Activated CD4-positive, CD25-positive, alpha-beta regulatory T cell treated with anti-CD3 and anti-CD28 coated beads, Interleukin-2, amount 50 U/mL, for 16 hours (primary cell): Measurements from ENCODE around the gene CLPTM1L.
"Not testable (repeated sequence)": the region's sequence is repeated elsewhere in the genome, so short reads cannot be mapped to it uniquely, and the experiment has no call there.

Source experiments
- DNase-seq: peaks from one replicate; pipeline ENCODE4 v3.0.0-alpha.2; 2020; ENCODE audit warnings: low read depth, low spot score

CLPTM1L gene

DNA sequence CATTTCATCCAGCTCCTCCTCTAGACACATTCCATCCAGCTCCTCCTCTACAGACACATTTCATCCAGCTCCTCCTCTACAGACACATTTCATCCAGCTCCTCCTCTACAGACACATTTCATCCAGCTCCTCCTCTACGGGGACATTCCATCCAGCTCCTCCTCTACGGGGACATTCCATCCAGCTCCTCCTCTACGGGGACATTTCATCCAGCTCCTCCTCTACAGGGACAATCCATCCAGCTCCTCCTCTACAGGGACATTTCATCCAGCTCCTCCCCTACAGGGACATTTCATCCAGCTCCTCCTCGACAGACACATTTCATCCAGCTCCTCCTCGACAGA lies 18.4 kb downstream of the CLPTM1L start:
- DNase-seq = not testable (repeated sequence)

DNA sequence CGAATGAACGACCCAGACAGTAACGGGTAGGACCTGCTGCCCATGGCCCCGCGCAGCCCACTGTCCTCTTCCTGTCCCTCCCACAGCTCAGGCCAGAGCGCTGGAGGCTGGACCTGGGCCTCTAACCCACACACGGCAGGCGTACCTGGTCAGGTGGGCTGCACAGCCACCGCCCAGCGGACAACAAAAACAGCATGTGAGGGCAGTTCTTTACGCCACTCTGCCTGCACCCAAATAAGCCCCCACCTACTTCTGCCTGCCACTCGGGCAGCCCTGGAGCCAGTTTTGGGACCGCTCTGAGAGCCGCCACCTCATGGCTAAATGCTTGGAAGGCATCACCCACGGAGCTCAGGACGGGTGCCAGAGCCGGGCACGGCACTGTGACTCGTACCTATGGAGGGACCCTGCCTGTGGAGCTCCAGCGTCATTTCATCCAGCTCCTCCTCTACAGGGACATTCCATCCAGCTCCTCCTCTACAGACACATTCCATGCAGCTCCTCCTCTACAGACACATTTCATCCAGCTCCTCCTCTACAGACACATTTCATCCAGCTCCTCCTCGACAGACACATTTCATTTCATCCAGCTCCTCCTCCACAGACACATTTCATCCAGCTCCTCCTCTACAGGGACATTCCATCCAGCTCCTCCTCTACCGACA lies 18.9 kb downstream of the CLPTM1L start:
- no peak for DNase-seq

DNA sequence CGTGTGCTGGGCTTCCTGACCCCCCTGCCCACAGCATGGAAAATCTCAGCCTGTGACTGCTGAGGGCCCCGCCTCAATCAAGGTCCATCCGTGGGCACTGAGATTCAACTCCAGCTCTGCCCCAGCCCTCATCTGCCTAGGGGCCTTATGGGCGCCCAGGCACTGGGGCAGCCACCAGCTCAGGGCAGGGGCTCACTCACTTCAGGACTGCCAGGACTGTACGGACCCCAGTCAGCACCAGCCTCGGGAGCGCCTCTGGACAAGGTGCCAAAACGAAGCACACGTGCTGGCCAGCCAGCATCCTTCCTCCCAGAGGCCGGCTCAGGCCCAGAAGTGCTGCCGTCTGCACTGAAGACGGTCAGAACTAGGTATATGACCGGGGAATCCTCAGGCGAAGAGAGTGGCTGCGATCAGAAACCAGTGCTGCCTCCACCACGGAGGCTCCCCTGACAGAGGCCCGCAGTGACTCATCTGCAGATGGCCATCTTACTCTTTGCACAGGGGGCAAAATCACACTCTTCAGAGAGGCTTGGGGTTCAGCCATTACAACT lies 19.6 kb downstream of the CLPTM1L start:
- no peak for DNase-seq

GRCh38 chr5:1324719-1325190 lies 20.1 kb downstream of the CLPTM1L start:
- no peak for DNase-seq

DNA sequence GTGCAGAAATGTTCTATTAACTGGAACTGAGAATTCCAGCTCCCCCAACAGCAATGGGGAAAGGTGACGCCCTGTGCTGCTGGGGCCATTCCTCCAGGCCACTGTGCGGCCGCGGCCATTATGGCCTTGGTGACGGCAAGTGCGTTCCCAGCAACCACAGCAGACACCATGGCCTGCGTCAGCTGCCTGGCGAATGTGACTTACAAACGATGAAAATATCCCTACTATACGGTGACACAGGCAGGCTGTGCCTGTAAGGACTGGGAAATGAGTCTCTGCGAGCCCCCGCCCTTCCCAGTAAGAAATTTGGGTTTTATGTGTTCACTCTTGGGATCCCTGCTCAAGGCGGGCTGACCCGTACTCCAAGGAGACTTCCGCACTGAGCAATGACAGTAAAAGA lies 20.6 kb downstream of the CLPTM1L start:
- no peak for DNase-seq

DNA sequence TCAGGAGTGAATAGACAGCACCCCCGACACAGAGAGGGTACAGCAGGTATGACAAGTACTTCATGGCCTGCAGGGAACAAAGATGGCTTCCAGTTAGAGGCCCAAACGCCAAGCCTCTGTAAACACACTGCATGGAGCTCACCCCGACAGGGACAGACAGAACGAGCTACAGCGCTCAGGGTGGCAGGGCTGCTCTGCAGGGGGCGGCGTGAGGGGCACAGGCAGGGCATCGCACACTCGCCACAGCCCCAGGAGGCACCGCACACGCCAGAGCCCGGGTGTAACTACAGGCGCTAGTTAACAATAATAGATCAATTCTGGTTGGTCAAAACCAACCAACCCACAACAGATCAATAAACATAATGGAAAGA lies 21.1 kb downstream of the CLPTM1L start:
- DNase-seq = no peak

DNA sequence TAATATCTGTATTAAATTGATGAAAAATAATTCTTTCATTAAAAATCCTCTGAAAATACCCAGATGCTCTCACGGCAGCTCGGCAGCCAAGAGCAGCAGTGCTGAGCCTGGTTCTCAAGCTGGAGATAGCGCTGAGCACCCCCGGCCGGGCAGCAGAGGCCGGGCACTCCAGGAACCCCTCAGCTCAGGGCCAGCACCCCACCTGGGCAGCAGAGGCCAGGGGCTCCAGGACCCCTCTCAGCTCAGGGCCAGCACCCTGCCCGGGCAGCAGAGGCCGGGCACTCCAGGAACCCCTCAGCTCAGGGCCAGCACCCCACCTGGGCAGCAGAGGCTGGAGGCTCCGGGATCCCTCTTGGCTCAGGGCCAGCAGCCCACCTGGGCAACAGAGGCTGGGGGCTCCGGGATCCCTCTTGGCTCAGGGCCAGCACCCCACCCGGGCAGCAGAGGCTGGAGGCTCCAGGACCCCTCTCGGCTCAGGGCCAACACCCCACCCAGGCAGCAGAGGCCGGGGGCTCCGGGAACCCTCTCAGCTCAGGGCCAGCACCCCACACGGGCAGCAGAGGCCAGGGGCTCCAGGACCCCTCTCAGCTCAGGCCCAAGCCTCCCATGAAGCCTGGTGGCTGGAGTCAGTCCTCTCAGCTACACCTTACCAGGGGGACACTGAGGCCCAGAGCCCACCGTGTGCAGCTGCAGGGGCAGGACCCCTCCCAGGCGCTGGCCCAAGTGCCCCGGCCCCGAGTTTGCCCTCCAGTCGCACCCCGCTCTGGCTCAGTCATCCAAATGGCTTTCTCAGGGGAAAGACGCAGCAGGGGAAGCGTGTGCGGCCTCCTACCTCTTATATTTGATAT lies 21.7 kb downstream of the CLPTM1L start:
- DNase-seq = no peak

DNA sequence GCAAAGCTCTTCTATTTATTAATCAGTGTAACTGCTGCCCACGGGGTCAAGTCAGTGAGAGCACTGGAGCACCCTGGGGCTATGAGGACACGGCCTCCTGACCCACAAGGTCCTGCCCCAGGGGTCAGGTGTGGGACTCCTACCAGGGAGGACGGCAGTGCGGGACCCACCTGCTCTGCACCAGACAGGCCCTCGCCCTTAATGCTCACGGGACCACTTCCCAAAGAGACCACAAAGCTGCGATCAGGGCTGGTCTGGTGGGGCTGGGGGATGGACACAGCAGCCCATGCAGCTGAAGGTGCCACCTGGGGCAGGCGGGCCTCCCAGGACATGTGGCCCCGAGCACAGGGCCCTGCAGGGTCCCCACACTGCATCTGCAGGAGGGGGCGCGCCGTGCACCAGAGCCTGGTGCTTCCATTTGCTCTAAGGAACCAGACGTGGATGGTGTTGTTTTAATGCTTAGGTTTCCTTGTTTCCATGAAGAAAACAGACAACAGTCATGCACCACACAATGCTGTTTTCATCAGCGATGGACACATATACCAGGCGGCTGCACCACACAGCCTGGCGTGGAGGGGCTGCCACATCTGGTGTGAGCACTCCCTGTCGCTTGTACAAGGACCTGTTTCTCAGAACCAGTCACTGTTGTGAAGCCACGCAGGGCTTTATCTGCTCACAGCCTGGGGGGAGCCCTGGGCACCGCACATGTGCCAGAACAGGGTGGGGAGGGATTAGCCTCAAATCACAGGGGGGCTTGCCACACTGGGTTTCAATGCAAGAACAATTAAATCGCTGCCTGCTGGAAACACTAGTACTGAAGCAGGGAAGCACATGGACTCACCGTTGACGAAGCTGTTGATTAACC lies 22.6 kb downstream of the CLPTM1L start:
- DNase-seq = no peak

DNA sequence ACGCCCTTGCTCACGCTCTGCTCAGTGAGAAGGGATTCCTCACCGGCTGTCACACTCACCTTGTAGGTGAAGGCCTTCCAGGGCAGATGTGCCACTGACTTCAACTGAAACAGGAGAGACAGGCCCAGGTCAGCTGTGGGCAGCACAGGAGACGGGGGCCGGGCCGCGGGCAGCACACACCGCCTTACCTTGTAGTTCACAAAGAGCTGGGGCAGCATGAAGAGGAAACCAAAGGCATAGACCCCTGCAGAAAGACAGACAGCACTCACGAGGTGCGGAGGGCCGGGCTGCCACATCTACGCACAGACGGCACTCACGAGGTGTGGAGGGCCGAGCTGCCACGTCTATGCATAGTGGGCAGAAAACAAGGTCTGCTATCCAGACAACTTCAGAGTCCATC lies 23.3 kb downstream of the CLPTM1L start:
- DNase-seq = no peak

- DNase-seq = no peak
Observed at GRCh38 chr5:1320436-1321344, 24.2 kb downstream of the CLPTM1L start.

GRCh38 chr5:1319436-1320256 lies 25.3 kb downstream of the CLPTM1L start:
- DNase-seq = no peak

- DNase-seq = no peak
Observed at GRCh38 chr5:1318659-1319251, 26.1 kb downstream of the CLPTM1L start.

- no peak for DNase-seq
Observed at GRCh38 chr5:1317921-1318565, 26.9 kb downstream of the CLPTM1L start.

GRCh38 chr5:1316588-1317340 lies 28.1 kb downstream of the CLPTM1L start:
- no peak for DNase-seq

- DNase-seq = peak; percentile 30
Observed at GRCh38 chr5:1315709-1316587, 29.0 kb downstream of the CLPTM1L start.

DNA sequence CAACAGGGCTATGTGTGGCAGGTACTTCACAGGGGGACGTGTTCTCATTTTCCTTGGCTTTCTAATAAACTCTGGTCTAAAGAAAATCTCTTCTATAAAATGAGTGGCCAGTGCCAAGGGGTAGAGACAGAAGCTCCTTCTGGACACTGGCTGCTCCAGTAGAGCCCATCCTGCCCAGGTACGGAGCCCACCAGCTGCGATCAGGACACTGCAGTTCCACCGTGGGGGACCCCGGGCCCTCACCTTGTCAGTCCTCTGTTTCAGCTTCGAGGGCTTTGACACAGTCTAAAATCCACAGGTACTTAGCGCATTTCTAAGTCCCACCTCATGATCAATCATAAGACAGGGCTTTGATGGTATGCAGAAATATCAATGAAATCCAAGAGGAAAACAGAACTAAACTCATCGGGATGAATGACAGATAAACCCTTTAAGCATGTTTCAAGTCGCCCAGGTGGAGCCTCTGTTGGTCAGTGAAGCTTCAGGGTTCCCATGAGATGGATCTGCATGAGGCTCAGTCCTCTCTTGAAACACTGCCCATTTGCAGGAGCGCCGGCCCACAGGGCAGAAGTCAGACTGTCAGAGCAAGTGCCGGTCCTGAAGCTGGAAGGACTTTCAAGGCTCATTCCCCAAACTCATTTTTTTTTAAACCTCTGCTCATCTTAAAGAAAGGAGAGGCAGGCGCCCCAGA lies 29.7 kb downstream of the CLPTM1L start:
- no peak for DNase-seq

GRCh38 chr5:1314564-1314982 lies 30.3 kb downstream of the CLPTM1L start:
- DNase-seq = no peak
